DMS53 (cell line): ENCODE results near the gene DNTTIP2.
"Not testable (repeated sequence)": the region's sequence is repeated elsewhere in the genome, so short reads cannot be mapped to it uniquely, and the experiment has no call there.

Source experiments
- DNase-seq: peaks from one replicate; lab custom pipeline; 2025; lab: John Stamatoyannopoulos, UW

The DNTTIP2 gene

DNA sequence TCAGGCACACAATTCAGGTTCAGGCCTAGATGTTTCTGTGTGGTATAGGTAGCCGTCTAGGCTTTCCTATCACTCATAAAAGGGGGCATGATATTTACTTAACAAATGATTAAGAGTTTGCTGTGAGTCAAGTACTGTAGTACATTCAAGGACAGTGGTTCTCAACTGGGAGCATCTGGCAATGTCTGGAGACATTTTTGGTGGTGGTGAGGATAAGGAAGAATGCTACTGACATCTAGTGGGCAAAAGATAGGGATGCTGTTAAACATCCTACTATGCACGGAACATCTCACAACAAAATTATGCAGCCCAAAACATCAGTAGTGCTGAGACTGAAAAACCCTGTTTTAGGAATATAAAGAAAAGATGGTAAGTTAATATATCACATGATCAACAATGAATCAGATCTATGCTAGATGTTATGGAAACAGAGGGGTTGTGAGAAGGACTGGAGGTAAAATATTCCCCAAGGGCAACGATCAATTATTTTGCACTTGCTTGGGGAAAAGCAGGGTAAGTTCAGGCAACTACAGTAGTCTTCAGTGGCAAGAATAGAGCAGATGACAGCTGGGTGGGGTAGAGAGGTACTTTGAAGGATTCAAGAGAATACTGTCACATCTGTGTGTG, 4.9 kb downstream of the DNTTIP2 start:
- peak; percentile 67 for DNase-seq

- no peak for DNase-seq
Measured at GRCh38 chr1:93871366-93871765, 7.6 kb downstream of the DNTTIP2 start.

GRCh38 chr1:93869653-93870052, 9.4 kb downstream of the DNTTIP2 start:
- DNase-seq, result no peak

DNA sequence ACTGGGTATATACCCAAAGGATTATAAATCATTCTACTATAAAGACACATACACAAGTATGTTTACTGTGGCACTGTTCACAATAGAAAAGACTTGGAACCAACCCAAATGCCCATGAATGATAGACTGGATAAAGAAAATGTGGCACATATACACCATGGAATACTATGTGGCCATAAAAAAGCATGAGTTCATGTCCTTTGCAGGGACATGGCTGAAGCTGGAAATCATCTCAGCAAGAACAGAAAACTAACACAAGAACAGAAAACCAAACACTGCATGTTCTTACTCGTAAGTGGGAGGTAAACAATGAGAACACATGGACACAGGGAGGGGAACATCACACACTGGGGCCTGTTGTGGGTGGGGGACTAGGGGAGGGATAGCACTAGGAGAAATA, 10.5 kb downstream of the DNTTIP2 start:
- not testable (repeated sequence) for DNase-seq

- no peak for DNase-seq
Measured at GRCh38 chr1:93865253-93865652, 13.8 kb downstream of the DNTTIP2 start.

- no peak for DNase-seq
Measured at GRCh38 chr1:93864175-93864574, 14.8 kb downstream of the DNTTIP2 start.

DNA sequence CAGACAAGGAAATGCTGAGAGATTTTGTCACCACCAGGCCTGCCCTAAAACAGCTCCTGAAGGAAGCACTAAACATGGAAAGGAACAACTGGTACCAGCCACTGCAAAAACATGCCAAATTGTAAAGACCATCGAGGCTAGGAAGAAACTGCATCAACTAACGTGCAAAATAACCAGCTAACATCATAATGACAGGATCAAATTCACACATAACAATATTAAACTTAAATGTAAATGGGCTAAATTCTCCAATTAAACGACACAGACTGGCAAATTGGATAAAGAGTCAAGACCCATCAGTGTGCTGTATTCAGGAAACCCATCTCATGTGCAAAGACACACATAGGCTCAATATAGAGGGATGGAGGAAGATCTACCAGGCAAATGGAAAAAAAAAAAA, 21.4 kb downstream of the DNTTIP2 start:
- DNase-seq, result not testable (repeated sequence)

DNA sequence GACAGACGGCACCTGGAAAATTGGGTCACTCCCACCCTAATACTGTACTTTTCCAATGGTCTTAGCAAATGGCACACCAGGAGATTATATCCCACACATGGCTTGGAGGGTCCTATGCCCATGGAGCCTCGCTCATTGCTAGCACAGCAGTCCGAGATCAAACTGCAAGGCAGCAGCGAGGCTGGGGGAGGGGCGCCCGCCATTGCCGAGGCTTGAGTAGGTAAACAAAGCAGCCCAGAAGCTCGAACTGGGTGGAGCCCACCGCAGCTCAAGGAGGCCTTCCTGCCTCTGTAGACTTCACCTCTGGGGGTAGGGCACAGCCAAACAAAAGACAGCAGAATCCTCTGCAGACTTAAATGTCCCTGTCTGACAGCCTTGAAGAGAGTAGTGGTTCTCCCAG, 23.0 kb downstream of the DNTTIP2 start:
- not testable (repeated sequence) for DNase-seq

GRCh38 chr1:93853940-93854339, 25.1 kb downstream of the DNTTIP2 start:
- no peak for DNase-seq

DNA sequence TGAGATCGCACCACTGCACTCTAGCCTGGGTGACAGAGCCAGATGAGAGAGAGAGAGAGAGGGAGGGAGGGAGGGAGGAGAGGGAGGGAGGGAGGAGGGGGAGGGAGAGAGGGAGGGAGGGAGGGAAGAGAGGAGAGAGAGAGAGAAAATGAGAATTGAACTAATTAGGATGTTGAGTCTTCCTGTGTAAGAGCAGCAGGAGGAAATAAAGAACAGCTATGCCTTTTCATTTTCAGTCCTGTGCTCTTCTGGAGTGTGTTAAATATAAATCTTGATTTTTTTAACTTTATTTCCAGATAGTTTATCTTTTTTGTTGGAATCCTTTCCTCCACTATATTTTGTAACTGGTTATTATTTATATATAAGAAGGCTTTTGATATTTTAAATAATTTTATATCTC, 27.1 kb downstream of the DNTTIP2 start:
- DNase-seq, result no peak

- no peak for DNase-seq
Measured at GRCh38 chr1:93851327-93851712, 27.7 kb downstream of the DNTTIP2 start.

DNA sequence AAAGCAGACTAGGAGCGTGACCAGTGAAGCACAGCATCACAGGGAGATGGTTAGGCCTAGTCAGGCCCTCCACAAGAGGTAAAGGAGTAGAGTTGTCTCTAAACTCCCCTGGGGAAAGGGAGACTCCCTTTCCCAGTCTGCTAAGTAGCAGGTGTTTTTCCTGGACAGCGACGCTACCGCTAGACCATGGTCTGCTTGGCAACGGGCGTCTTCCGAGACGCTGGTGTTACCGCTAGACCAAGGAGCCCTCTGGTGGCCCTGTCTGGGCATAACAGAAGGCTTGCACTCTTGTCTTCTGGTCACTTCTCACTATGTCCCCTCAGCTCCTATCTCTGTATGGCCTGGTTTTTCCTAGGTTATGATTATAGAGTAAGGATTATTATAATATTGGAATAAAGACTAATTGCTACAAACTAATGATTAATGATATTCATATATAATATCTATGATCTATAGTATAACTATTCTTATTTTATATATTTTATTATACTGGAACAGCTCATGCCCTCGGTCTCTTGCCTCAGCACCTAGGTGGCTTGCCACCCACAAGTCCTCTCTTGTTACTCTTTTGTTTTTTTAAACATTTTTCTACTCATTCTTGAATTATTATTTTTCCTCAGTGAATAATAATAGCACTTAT, 28.2 kb downstream of the DNTTIP2 start:
- DNase-seq, result peak; percentile 86

DNA sequence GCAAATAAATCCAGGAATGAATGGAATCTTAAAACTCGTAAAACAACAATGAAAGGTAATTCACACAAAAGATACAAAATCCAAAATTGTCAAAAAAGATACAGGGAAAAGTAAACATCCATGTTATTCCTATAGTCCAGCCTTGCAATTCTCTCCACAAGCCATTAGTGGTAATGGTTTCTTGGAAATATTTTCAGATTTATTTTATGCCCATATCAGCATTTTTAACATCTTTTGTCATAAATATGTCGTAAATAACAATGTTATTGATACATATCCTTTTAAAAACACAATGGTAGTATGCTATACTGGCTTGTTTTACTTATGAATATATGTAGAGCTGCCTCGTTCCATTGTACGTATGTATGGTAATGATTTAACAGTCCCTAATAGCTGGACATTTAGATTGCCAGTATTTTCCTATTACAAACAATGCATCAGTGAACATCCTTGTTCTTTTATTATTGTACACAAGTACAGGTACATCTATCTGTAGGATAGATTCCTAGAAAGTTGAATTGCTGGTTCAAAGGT, 30.6 kb downstream of the DNTTIP2 start:
- DNase-seq, result no peak

DNA sequence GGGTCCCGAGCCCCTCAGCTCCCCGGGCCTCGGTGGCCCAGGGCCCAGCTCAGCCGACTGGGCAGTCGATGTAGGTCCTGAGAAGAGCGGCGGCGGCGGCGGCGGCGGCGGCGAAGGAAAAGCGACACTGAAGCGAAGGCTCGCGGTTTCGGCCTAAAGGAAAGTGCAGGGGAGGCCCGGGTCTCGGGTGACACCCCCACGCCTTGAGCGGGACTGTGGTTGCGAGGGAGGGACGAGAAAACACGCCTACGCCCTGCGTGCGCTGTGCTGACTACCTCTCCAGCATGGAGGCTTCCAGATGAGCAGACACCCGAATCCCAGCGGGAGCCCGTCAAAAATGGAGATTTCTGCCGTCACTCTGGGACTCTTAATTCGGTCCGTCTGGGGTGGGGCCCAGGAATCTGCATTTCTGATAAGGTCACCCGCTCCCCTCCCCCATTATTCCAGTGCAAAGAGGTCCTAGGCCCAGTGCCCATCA, 31.2 kb downstream of the DNTTIP2 start:
- peak; percentile 93 for DNase-seq

GRCh38 chr1:93846992-93847810, 31.8 kb downstream of the DNTTIP2 start:
- peak; percentile 98 for DNase-seq

DNA sequence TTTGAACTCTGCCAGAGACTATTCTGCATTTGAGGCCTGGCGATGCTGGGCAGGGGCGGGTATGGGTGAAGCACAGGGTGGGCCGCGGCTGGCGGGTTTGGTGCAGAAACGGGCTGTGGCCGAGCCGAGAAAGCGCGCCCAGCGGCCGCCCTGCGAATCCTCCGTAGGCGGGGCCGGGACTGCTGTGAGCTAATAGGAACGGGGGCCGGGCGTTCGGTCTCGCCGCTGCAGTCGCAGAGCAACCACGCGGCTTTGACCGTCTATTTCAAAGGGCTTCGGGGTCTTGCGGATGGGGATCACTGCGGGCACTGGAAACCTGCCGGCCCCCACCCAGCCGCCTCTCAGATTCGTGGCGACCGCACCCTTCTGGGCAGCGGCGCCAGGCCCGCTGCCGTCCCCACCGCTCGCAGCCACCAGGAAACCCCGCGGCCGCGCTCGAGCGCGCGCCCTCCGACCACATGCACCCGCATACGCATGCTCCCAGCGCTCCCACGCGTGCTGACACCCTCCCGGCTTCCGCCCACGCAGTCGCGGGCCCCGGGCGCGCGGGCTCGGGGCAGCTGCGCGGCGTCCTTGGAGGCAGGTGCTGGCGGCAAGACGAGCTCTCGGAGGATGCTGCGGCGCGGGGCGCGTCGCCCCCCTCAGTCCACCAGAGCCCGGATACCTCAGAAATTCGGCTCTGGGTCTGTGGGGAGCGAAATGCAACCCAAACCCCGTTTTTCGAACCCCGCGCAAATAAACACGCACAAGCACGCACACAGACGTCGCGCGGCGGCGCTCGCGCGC, 32.6 kb downstream of the DNTTIP2 start:
- DNase-seq, result peak; percentile 98

- peak; percentile 89 for DNase-seq
Measured at GRCh38 chr1:93845538-93846205, 33.3 kb downstream of the DNTTIP2 start.

- DNase-seq, result peak; percentile 91
Measured at GRCh38 chr1:93844262-93845045, 34.6 kb downstream of the DNTTIP2 start.

DNA sequence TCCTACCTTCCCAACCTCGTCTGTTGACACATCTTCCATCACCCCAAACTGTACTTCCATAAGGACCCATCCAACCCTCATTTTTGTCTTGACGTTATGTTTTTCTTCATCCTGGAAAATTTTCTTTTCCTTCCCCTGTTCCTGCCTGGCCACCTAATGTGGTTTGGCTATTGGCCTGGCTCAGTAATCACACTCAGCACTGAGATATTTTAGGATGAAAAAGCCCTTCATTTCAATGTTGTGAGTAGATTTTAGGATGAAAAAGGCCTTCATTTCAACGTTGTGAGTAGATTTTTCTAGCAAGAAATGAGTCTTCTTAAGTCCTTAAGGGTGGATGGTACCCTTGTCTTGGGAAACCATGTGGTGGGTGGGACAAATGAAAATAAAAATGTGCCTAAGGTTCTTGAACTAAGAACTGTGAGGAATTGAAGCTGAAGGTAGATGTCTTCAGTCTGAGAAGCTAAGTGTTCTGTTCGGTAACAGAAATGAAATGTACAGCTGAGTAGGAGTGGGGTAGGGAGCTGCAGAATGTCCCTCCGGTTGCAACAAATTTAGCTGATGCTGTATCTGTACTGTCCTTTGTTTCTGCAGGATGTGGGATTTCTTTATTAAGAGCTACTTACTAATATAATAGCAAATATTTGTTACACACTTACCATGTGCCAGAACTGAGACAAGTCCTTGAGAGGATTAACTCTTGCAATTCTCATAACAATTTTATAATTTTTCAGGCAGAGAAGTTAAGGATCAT, 36.1 kb downstream of the DNTTIP2 start:
- DNase-seq, result no peak

GRCh38 chr1:93841771-93842170, 37.2 kb downstream of the DNTTIP2 start:
- no peak for DNase-seq
